NCI-H2029 treated with DMSO at 0.1 percent for 48 hours (cell line): ENCODE data around the gene RAPGEF4.

Source experiments
- DNase-seq: peaks from one replicate; lab custom pipeline; 2025; lab: John Stamatoyannopoulos, UW

Gene RAPGEF4

GRCh38 chr2:172937884-172938712, 202.5 kb downstream of the RAPGEF4 start:
- DNase-seq = no peak

GRCh38 chr2:172938713-172939375, 203.2 kb downstream of the RAPGEF4 start:
- DNase-seq = no peak

DNA sequence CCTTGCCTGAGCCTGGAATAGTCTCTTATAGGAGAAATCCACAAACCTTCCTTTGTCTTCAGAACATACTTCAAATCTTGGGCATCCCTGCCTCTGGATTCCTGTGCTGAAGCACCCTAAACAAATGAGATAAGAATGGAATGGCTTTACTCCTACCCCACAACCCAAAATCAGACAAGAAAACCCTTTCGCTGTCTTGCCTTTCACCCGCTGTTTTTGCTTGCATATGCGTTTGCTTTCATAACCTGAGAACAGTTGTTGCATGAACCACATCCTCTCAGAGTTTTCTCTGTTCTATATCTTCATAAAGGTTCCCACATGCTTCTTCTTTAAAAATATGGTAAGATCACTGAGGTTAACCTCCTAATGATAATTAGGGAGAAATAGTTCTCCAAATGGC, 207.9 kb downstream of the RAPGEF4 start:
- no peak for DNase-seq

DNA sequence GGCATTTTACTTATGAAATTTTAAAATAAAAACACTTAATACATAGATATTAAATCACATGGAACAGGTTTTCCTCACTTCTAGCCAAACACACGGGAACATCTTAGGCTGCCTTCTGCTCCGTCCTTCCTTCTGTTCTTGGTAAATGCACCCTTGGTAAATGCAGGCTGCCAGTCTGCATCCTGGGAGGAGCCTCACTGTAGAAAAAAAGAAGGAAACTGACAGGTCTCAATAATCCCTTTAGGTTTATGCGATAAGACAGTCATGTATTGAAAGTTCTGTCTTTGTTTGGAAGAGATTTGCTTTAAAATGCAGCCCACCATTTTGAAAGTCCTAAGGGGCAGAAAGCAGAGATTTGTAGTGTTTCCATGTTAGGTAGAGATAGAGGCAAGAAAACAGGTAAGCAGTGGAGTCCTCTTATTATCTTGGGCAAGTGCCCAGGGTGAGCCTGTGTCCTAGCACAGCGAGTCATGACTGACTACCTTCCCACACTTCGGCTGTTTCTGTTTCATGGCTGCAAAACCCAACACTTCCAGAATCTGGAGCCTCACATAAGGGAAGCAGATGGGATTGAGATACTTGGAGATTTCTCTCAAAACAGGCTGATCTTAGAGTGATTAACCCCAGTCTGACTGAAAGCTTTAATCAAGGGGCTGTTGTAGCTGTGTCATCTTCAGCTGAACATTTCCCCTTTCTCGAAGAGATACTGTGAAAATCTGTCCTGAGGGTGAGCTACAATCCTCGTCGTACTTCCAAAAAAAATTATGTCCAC, 208.6 kb downstream of the RAPGEF4 start:
- no peak for DNase-seq

DNA sequence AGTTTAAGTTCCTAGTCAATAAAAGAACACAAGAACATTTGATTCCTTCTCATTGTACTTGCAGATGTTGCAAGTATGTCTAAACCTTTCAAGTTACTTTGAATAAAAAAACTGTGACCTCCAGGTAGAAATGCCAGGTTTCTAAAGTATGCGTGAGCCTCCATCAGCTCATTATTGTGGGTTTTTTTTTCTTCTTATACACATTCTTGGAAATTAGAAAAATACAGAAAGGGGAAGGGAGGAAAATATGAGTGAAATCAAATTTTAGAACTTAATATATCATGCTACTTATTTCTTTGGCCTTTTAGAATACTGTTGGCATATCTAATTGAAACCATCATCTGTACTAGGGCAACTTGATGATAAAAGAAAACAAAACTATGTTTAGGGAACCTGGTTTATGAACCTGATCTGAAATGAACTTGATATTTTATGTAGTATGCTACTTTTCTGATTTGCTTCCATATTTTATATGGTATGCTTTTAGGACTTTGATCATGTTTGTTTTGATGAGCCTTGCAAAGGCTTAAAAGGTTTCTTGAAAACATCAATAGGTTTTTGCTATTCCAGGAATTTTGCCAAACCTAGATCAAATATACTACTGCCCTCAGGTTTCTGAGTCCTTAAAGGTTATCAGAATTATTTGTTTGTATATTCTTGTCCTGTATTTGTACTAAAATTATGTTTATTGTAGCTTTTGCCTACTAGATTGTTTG, 209.3 kb downstream of the RAPGEF4 start:
- no peak for DNase-seq

- no peak for DNase-seq
These were observed 209.8 kb downstream of the RAPGEF4 start for GRCh38 chr2:172945510-172945850.

GRCh38 chr2:172947461-172948153, 212.0 kb downstream of the RAPGEF4 start:
- DNase-seq = no peak

GRCh38 chr2:172949522-172949921, 213.9 kb downstream of the RAPGEF4 start:
- no peak for DNase-seq

- no peak for DNase-seq
These were observed 214.9 kb downstream of the RAPGEF4 start for GRCh38 chr2:172950565-172950964.

GRCh38 chr2:172951554-172951953, 215.9 kb downstream of the RAPGEF4 start:
- DNase-seq = no peak

DNA sequence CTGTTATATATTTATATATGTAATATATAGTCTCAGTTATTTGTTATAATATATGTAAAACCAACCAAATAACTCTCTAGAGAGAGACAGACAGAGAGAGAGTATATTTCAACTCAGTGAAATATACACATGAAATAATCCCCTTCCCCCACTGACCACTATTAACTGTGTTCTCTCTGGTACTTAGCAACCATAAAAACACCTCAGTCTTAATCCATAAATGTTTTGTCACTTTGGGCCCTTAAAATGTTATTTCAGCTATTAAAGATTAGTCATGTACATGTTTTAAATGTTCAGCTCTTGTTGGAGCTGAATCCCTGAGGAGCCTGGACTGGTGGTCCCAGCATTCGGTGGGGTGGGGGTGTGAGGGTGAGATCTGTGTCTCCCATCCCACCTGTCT, 217.8 kb downstream of the RAPGEF4 start:
- DNase-seq = no peak

DNA sequence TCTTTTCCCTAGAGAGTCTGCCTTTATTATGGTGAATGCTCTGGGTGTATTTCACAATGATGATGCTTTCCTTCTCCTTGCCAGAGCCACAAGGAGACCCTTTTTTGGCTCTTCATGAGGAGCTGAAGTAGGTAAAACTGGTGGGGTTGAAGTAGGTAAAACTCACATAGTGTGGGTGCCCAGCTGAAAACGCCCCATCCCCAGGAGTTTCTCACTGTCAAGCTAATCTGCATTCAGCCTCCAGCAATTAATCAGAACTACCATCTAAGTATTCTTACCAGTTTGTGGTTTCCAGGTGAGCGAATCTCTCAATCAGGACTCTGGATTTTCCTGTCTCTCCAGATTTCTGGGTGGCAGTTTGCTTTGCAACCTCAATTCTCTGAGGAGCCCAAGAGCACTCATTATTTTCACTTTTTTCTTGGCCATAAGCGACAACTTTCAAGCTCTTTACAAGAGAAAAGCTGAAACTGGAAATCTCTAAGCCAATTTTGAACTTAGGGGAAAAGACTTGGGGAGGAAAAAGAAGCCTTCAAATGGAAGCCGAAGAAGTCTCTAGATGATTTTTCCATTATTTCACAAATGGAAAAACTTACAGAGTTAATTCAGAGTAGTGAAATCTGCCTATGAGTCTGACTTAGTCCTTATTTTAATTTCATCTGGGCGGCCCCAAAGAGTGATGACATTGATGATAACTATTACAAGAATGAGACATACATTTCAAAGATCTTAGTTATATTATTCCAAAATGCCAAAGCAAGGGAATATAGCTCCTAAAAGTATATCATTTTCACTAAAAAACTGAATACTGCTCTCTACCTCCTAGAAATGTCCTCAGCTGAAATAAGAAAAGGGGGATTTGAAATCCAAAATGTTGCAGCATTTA, 218.6 kb downstream of the RAPGEF4 start:
- DNase-seq = no peak

- no peak for DNase-seq
These were observed 219.9 kb downstream of the RAPGEF4 start for GRCh38 chr2:172955587-172955986.

GRCh38 chr2:172957734-172958133, 222.1 kb downstream of the RAPGEF4 start:
- DNase-seq = no peak

GRCh38 chr2:172962082-172962481, 226.4 kb downstream of the RAPGEF4 start:
- no peak for DNase-seq

DNA sequence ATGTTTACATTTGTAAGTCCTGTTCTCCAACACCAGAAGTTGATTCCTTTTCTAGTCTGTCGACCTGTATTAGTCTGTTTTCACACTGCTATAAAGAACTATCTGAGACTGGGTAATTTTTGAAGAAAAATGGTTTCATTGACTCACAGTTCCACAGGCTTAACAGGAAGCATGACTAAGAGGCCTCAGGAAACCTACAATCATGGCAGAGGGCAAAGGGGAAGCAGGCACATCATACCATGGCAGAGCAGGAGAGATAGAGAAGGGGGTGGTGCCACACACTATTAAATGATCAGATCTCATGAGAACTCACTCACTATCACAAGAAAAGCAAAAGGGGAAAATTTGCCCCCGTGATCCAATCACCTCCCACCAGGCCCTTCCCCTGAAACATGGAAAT, 227.2 kb downstream of the RAPGEF4 start:
- DNase-seq = no peak

- no peak for DNase-seq
These were observed 229.0 kb downstream of the RAPGEF4 start for GRCh38 chr2:172964511-172965139.

DNA sequence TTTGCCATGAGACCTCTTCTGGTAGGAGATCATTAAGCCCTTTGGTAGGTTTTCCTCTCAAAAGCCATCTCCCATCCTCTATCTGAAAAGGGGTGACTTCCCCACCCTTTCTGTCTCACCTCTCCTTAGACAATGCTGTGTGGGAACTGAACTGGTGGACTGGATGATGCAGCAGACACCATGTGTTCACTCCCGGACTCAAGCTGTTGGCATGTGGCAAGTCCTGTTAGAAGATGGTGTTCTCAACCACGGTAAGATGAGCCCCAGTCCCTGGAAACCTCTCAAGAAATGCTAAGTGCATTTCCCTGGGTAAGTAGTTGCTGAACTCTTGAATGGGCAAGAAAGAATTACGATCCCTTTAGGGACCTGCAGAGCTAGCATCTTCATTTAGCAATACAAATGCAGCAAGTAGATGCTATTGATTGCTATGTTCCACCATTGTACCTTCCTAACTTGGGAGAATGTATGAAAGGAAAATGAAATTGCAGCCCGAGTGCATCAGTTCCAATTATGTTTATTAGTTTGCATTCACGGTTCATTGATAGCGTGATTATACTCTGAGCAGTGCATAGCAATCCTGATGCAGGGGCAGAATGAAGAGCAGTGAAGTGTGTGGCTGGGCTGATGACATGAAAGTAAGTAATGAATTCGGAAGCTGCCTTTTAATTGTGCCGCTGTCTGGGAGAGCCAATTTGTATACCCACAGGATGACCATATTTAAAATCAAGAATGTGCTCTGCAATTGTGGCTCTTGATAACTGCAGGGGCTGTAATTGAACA, 230.0 kb downstream of the RAPGEF4 start:
- no peak for DNase-seq
